Activated T-helper 9 cell treated with anti-CD3 and anti-CD28 coated beads, Interleukin-2, amount 50 U/mL, for 16 hours (primary cell): ENCODE data around the gene LTB4R2.

Experiments used
- DNase-seq: peaks from one replicate; pipeline ENCODE4 v3.0.0-alpha.2; 2020; ENCODE audit warnings: low read depth

Gene LTB4R2, protein sequence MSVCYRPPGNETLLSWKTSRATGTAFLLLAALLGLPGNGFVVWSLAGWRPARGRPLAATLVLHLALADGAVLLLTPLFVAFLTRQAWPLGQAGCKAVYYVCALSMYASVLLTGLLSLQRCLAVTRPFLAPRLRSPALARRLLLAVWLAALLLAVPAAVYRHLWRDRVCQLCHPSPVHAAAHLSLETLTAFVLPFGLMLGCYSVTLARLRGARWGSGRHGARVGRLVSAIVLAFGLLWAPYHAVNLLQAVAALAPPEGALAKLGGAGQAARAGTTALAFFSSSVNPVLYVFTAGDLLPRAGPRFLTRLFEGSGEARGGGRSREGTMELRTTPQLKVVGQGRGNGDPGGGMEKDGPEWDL

DNA sequence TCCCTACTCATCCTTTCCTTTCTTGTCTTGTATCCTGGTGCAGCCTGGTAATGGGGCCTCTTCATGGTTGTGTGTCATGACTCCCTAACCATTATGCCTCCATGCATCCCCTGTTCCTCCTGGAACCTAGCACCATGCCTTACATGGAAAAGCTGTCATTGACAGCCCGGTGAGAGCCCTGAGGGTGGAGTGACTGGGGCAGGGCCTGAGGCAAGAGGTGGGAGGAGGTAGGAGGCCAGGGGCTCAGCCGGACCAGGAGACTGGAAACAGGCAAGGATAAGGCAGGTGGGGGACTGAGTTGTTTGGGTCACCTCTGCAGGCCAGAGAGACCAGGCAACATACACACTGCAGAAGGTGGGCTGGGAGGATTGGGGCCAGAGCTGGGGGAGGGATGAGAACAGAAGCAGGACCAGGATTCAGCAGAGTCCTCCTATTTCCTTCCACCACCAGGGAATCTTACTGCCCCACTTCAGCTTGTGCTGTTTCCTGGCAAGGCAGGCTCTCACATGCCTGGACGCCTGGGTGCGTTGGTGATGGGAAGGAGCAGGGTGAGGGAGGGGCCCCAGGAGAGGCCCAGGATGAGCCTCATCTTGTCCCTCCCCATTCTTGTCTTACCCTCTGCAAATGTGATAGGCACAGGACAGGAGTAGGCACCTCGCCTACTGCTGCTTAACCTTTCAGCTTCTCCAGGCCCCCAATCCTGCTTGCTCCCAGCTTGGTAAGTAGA lies at the start of gene LTB4R2:
LTB4R2 (plus strand) TSS at position 603 of the 727 bp plus-strand sequence. CDS start 525 bp downstream, outside the sequence.
- no peak for DNase-seq

DNA sequence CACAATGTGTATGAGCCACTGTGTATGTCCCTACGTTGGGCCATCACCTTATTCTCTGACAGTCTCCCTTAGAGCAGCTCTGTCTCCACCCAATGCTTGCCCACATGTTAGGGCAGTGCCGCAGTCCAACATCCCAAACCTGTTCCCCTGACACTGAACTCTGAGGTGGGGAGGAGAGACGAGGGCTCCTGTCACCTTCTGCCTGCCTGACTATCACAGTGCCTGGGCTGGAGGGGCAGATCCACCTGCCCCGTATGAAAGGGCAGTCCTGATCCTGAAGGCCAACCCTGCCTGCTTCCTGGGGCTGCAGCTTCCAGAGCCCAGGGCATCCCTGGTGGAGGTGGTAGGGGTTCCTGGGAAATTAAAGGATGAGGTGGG lies 49.2 kb upstream of the LTB4R2 start:
- no peak for DNase-seq

DNA sequence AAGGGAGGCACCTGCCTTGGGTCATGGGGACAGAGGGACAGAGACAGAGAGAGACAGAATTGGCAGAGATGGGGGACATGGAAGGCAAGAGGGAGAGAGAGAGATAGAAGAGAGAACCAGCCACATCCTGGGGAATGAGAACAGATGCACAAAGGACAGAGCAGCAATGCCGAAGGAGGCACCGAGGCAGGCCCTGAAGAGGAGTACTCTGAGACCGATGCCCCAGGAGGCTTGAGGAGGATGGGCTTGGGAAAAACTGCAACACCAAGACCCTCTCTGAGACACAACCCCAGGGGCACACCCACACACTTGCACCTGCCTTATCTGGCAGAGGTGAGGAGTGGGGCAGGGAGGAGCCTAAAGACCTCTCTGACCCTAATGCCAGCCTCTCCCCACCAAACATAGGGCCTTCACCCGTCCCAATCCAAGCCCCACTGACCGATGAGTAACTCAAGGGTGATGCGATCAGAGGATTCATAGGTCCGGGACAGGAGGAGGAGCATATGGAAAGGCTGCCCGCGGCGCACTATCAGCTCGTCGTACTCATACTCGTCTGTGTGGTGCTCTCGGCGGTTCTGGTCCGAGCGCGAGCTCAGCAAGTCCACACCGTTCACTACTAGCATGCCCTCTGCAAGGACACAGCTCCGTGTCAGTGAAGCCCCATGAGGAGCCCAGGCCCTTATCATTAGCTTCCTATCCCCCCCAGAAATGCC lies 48.5 kb upstream of the LTB4R2 start:
- no peak for DNase-seq

DNA sequence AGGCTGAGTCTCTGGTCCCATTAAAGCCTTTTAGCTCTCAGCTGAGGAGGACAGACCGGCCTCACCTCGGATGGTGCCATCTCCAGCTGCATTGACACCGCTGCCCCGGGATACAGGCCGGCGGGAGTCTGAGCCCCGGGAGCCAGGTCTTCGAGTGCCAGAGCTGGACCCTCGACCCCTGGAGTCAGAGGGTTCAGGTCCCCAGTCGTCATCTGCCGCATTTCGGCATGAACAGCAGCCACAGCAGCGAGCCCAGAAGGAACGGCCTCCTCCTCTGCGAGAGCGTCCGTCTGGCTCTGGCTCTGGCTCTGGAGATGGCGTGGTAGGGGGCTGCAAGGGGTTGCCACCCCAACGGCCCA lies 48.0 kb upstream of the LTB4R2 start:
- DNase-seq = no peak

DNA sequence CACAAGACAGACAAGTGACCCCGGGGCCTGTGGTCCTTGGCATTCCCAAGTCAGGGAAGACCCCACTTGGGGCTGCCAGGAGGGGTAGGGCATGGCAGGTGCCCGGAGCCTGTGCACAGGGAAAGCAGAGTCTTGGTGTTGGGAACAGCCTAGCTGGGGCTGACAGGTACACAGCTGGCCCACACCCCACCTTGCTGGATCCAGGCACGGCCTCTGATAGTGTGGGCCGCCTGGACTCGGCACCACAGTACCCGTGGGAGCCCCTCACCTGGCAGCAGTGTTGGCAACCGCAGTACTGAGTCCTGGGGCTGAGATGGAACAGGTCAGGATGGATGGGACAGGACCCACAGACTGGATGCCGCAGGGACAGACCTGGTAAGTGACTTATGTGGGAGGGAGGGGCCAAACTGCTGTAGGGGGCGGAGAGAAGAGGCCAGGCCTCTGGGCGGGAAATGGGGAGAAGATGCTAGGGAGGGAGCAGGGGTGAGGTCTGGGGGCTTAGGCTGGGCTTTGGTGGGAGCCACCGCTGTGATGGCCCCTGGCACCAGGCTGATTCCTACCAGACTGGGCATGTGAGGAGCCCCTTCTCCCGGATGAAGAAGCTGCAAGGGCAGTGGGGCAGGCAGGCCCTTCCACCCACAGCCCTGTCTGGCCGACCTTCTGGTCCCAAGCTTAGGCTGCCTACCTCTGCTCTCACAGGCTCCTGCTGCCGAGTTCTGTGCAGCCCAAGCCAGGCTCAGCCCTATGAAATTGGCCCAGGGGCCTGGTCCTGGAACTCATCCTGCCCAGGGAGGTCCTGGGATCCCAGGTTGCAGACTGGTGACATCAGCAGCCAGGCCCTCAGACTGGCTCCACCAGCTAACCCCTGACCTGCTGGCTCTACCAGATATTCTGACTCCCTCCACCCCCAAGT lies 46.9 kb upstream of the LTB4R2 start, which contains the start of gene TGM1:
TGM1 (minus strand) TSS at position 357 of the 913 bp plus-strand sequence. CDS start 825 bp downstream, outside the sequence.
- no peak for DNase-seq

DNA sequence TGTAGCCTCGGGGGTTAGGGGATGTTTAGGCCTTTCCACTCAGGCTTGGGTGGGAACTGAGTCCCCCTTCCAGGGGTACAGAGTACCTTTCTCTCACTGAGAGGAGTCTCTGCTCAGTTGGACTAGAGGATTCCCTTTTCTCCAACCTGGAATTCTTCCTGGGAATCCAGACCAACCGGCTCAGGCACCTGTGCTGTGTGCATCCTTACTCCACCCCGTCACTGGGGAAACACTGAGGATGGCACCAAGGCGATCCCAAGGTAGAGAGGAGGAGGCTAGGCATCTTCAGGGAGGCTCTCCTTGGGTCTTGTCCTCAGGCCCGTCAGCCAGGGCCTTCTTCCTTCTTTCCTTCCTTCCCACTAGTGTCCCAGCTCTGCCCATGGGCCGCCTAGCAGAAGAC lies 46.1 kb upstream of the LTB4R2 start:
- DNase-seq = no peak

DNA sequence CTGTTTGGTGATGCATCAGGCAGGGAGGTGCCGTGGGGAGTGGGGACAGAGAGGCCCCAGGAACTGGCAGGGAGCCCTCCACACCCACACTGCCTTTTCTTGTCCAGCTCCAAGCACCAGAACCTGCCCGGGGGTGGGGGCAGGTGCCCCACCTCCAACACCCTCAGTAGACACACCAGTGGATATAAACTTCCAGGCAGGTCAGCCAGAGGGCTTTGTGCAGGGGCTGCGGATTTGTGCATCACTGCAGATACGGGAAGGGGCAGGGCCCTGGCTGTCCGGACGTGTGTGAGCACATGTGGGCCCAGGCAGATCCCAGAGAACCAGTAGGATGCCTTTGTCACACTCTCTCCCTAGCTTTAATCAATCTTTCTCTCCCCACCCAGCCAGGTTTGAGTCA lies 45.6 kb upstream of the LTB4R2 start:
- no peak for DNase-seq

DNA sequence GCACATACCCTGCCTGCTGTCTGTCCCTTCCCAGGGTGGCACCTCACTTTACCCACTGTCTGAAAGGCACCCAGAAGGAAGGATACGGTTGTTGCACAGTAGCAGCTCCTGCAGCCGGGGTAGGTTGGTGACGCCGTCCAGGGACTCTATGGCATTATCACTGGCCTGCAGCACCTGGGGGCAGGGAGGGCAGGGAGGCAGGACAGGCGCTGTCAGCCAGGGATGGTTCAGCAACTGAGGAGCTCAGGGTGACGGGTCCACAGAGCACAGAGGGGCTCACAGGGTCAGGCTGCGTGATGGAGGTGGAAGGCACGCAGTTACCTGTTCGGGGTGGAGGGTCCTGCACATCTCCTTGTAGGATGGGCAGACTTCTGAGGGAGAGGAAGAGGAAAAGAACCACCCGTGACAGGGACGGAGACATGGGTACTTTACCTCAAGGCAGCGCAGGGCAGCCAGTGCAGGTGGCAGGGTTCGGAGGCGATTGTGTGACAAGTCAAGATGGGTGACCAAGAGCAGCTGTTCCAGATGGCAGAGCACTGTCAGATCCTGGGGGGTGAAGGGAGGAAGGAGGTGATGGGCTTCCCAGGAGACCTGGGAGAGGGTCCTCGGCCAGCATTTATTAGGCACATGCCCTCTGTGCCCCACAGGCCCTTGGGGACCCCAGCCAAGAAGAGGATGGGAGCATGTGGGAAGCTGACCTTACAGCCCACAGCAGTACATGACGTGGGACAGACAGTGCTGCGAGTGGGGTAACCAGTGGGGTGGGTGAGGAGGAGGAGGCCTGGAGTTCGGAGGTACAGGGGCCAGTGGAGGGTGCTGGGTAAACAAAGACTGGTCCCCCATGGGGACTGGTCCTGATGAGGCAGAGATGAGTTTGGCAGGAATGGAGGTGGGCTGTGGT lies 43.3 kb upstream of the LTB4R2 start:
- no peak for DNase-seq

DNA sequence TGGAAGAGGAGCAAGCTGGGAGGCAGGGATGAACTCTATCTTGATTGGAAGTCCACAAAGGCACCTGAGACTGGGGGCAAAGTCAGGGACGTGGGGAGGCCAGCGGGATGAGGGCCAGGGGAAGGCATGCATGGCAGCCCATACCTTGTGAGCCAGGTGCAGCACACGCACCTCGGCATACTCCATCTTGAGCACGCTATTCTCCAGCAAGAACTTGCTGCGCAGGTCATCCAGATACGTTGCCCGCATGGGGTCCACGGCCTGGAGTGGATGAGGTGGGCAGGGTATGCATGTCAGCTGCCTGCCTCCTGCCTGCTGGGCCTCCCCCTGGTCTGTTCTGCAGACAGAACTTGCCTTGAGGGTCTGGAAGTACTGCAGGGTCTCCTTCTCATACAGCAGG lies 42.4 kb upstream of the LTB4R2 start:
- DNase-seq = no peak

DNA sequence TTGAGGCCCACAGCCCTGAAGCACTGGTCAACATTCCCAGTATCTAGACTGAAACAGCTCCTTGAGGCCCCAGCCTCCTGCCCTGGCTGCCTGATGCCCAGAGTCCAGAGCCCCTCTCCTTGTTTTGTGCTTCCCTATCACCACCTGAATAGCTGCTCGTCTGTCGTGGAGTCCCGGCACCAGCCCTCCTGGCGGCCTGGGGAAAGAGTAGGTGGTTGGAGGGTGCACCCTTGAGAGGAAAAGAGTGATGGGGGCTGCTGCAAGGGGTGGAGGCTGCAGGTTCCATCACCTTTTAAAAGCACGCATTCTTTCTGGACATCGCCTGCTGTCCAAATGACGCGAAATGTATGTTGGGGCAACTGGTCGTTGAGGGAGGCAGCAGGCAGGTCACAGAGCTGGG lies 41.7 kb upstream of the LTB4R2 start:
- no peak for DNase-seq

DNA sequence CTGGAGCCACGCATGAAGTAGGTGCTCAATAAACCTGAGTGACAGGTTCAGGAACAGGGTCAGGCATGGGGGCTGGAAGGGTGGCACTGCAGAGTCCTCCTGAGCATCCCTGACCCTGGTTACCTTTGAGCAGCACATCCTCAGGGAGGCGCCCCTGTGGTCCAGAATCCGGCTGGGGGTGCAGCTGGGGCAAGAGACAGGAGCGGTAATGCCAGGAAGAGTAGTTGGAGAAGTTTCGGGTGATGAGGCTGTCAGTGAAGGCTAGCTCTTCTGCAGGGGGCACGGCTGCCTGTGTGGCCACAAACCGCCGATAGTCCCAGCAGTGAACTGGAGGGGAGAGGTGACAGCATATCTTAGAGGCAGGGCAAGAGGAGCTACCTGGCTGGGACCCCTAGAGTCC lies 40.6 kb upstream of the LTB4R2 start:
- DNase-seq = no peak

DNA sequence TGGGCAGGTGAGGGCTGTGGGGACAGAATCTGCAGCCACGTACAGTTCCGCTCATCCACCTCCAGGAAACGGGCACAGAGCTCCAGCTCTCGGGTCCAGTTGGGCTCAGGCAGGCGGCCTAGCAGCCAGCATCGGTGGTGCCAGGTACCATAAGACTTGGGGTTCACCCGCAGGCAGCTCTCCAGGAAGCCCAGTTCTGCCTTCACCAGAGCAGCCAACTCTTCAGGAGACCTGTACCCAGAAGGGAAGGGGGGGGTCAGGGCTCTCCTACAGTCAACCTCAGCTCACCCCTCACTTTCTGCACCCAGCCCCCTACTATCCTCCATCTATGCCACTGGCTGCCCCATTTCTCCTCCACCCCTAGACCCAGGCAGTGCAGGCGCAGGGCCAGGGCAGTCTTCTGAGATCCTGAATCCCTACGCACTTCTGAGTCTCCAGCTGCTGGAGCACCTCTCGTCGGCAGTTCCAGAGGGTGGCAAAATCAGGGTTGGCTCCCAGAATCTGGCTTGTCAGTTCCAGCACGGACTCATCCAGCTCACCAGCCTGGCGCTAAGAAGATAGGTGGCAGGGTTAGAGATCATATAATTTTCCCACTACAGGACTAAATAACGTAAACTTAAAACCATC lies 39.9 kb upstream of the LTB4R2 start:
- no peak for DNase-seq

DNA sequence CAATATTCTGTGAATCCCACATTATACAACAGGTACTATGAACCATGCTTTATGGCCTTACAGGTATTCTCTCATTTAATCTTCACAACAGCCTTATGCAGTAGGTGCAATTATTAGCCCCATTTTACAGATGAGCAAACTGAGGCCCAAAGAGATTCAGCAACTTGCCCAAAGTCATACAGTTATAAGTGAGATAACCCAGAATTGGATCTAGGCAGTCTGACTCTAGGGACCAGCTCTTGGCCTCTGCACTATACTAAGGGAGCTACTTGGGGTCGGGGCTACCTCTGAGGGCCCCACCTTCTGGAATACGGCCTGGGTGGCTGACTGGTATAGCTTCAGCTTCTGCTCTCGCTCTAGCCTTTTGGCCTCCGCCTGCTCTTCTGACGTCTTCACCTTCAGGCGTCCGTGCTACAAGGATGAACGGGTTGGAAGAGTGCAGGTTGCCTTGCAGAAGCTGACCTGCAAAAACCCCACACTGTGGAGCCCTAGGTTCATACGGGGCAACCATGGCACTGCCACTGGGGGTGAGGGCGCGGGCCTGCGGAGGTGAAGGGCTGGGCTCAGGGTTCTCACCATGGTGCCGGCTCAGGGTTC lies 39.3 kb upstream of the LTB4R2 start:
- no peak for DNase-seq

DNA sequence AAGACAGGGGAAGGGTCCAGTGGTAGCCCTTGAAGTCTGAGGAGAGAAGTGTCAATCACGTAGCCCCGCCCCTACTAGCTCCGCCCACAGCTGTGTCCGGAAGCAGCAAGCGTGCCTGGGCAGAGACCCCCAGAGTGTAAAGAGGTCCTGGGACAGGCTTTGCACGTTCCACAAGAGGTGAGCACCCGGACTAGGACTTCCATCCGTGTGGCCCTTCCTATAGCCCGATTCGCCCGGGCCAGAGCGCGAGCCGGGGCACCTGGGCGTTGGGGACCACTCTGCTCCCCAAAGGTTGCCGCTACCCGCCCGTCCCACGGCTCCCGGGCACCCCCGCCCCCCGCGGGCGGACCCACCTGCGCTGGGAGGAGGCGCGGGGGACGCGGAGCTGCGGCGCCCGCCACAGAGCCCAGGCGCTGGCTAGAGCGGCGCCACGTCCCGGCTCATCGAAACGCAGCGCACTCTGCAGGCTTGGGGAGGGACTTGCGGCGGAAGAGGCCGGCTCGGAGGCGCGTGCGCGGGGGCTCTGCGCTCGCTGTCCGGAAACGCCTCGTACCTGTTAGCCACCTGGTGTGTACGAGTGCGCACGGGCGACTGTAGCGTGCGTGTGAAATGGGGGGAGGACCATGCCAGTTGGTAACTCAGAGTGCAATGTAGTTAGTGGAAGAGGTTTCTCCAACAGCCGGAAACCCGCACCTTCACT lies 38.7 kb upstream of the LTB4R2 start, which contains the start of gene RABGGTA:
RABGGTA (minus strand) TSS at position 464 of the 700 bp plus-strand sequence. CDS start 482 bp downstream, outside the sequence.
- DNase-seq = peak; percentile 85

DNA sequence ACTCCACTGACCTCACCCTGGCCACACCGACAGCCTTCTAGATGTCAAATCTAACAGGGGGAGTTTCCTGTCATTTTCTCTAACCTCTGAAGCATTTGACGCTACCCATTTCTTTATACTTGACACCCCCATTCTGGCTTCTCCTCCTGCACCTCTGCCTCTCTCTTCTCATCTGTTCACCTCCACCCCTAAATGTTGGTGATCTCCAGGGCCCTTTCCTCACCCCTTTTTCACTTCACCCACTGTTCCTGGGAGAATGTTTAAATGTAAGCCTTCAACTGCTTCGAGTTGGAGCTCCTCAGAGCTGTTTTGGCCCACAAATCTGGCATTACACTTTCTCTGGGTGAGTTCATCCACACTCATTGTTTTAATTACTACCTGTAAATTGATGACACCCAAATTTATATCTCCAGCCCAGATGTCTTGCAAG lies 38.1 kb upstream of the LTB4R2 start:
- no peak for DNase-seq

DNA sequence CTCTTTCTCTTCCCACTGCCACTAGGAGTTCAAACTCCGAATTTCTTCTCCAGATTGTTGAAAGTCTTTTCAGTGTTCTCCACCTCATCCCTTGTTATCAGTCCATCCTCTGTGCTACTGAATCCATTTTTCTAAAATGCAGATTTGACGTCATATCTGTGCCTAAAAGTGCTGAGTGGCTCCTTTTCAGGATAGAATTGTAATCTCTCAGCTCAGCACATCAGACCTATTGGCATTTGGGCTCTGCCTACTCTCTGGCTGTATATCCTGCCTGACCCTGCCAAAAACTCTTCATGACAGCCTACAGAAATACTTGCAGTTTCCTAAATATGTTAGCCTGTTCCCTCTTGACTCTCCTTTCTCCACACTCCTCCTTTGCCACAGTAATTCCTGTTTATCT lies 37.5 kb upstream of the LTB4R2 start:
- no peak for DNase-seq

DNA sequence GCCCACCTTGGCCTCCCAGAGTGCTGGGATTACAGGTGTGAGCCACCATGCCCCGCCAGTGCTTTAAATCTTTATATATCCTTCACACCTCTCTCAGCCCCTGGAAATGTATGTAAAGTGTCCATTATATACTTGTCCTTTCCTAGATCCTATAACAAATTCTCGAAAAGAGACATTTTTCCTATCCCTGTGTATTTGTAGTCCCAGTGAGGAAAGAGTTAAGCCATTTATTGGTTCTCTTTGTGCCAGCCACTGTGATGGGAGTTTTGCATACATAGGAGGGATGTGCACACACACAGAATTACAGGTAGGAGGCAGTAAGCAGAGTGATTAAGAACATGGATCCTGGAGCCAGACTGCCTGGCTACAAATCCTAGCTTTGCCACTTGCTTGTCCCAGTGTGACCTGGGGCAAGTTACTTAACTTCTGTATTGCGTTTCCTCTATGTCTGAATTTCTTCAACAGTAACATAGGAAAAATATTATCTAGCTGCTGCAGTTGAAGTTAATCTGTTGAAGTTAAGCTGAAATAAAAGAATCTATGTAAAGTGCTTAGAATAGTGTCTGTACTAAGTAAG lies 36.4 kb upstream of the LTB4R2 start:
- no peak for DNase-seq

DNA sequence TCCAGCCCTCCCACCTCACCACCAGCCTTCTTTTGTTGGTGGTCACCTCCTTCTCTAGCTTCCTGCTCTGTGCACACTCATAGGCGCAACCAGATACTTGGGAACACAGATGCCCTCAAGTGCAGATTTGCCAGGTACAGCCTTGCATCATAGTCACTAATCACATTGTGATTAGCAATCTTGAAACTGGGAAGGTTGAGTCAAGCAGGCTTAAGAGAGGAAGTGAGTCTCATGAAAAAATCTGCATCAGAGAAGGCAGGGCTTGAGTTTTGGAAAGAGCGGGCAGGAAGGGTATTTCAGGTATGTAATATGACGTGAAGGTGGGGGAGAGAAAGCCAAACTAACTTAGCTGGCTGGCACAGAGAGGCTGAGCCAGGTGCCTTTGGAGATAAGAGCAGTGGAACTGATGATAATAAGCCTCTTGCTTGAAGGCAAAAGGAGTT lies 35.8 kb upstream of the LTB4R2 start:
- DNase-seq = peak; percentile 27

DNA sequence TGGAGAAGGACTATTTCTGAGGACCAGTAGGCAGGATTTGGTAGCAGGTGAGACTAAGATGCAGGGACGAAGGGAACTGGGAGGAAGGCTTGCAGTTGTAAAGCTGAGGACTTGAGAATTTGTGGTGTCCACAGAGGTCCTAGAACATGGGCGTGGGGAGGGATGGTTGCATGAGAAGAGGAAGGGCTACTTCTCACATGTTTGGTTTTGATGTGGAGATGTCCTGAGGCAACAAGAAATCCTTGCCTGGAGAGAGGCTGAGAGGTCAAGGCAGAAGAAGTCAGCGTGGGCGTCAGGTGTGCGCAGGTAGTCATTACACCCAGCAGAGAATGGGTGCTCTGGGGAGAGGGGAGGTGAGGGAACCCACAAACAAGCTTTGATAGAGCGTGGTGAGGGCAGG lies 32.9 kb upstream of the LTB4R2 start:
- DNase-seq = no peak
